HG03575 (cell line): ENCODE results near the gene PDE4D.
"Not testable (repeated sequence)": the region's sequence is repeated elsewhere in the genome, so short reads cannot be mapped to it uniquely, and the experiment has no call there.

Source experiments
- ATAC-seq: cut with Tn5 transposase; IDR thresholded peaks from one replicate; pipeline ENCODE4 v1.9.1; 2021; ENCODE audit not compliant: unreplicated experiment, insufficient number of reproducible peaks, low FRiP score; ENCODE audit errors: extremely low read depth

PDE4D gene

GRCh38 chr5:59814537-59814872, 79.0 kb downstream of the PDE4D start:
- ATAC-seq: no peak

- peak; percentile 52 for ATAC-seq
Measured at GRCh38 chr5:59813761-59814536, 79.6 kb downstream of the PDE4D start.

GRCh38 chr5:59810041-59810440, 83.5 kb downstream of the PDE4D start:
- ATAC-seq: no peak

- no peak for ATAC-seq
Measured at GRCh38 chr5:59807806-59808205, 85.7 kb downstream of the PDE4D start.

GRCh38 chr5:59800347-59800893, 93.1 kb downstream of the PDE4D start:
- ATAC-seq: no peak

GRCh38 chr5:59799668-59800346, 93.7 kb downstream of the PDE4D start:
- ATAC-seq: no peak

- peak; percentile 65 for ATAC-seq
Measured at GRCh38 chr5:59798862-59799667, 94.5 kb downstream of the PDE4D start.

GRCh38 chr5:59795141-59795540, 98.4 kb downstream of the PDE4D start:
- ATAC-seq: no peak

- ATAC-seq: no peak
Measured at GRCh38 chr5:59792983-59793585, 100.4 kb downstream of the PDE4D start.

GRCh38 chr5:59791617-59792016, 101.9 kb downstream of the PDE4D start:
- no peak for ATAC-seq

GRCh38 chr5:59790776-59791475, 102.6 kb downstream of the PDE4D start:
- ATAC-seq: no peak

- ATAC-seq: no peak
Measured at GRCh38 chr5:59790376-59790775, 103.2 kb downstream of the PDE4D start.

GRCh38 chr5:59789894-59790293, 103.6 kb downstream of the PDE4D start:
- no peak for ATAC-seq

- no peak for ATAC-seq
Measured at GRCh38 chr5:59789197-59789596, 104.3 kb downstream of the PDE4D start.

- ATAC-seq: no peak
Measured at GRCh38 chr5:59786334-59786805, 107.2 kb downstream of the PDE4D start.

GRCh38 chr5:59785676-59786333, 107.7 kb downstream of the PDE4D start:
- ATAC-seq: no peak

GRCh38 chr5:59784708-59785107, 108.8 kb downstream of the PDE4D start:
- ATAC-seq: not testable (repeated sequence)

- ATAC-seq: no peak
Measured at GRCh38 chr5:59783264-59783663, 110.3 kb downstream of the PDE4D start.
